ENCODE results near the gene NCOA3. TPM values are rescaled to one million over a fixed set of nuclear protein-coding genes. Genes with fewer than 3 reads are reported as not detected.

NCOA3 gene
- polyA plus RNA-seq, 3 donors, result 13.5 to 21.8 (median 21.3) TPM

- H3K4me1 ChIP-seq (ENCODE audit: control insufficient read depth in 1 of 2, insufficient read depth in 2 of 2, low read length in 2 of 2), result peaks cover 9 to 15% of the 10 kb centered on the region in 2 donors
- peak overlapping the region in 1 of 2 donors; percentile 20 for H3K27ac ChIP-seq (ENCODE audit: low read depth in 1 of 2, low read length in 2 of 2)
- no peaks in the 10 kb centered on the region for H3K9me3 ChIP-seq (replicated peaks in 1 of 2; ENCODE audit: control insufficient read depth in 1 of 2, insufficient read depth in 1 of 2, low read length in 2 of 2)
- peaks cover 100% of the 10 kb centered on the region for H3K79me2 ChIP-seq (ENCODE audit: insufficient read depth, low read length)
- peaks cover 0 to 12% of the 10 kb centered on the region in 2 donors for H3K36me3 ChIP-seq (replicated peaks in 1 of 2; ENCODE audit: control insufficient read depth in 1 of 2, insufficient read depth in 2 of 2, low read length in 2 of 2)
- peaks cover 9 to 11% of the 10 kb centered on the region in 2 donors for H3K36me3 Mint-ChIP-seq
- H3K4me3 Mint-ChIP-seq, result no peak overlapping the region
- H4K20me1 ChIP-seq (ENCODE audit: insufficient read depth, low read length), result peaks cover 100% of the 10 kb centered on the region
- H2AFZ ChIP-seq (ENCODE audit: insufficient read depth, low read depth, low read length, poor library complexity, severe bottlenecking), result no peak overlapping the region
- H3K9me3 Mint-ChIP-seq, result no peaks in the 10 kb centered on the region
- no peak for DNase-seq
- H3K4me1 Mint-ChIP-seq, result peaks cover 41% of the 10 kb centered on the region
- H3K9ac ChIP-seq (ENCODE audit: insufficient read depth, low read length, poor library complexity, severe bottlenecking), result no peak overlapping the region
- no peak overlapping the region for H3K27ac Mint-ChIP-seq
- peaks cover 0 to 1% (median 0%) of the 10 kb centered on the region in 3 donors for H3K27me3 Mint-ChIP-seq (ENCODE audit: low read depth in 3 of 3)
- H3K4me3 ChIP-seq (replicated peaks in 1 of 3; ENCODE audit: low read depth in 2 of 3, low read length in 3 of 3), result no peak overlapping the region
- TF ChIP-seq CTCF (IDR thresholded peaks at IDR 0.05), result no peak
- H3K4me2 ChIP-seq (replicated peaks; ENCODE audit: extremely low read depth, low read length, poor library complexity, severe bottlenecking), result no peak overlapping the region
- H3K27me3 ChIP-seq (ENCODE audit: control insufficient read depth in 2 of 2, insufficient read depth in 2 of 2, low read length in 2 of 2), result no peaks in the 10 kb centered on the region
- intact Hi-C loops (cut with micrococcal nuclease), result no loop called here
Observed at GRCh38 chr20:47508278-47508677, 6.6 kb downstream of the NCOA3 start.

GRCh38 chr20:47509104-47509661 is 7.5 kb downstream of the NCOA3 start:
- no peak overlapping the region for H2AFZ ChIP-seq (ENCODE audit: insufficient read depth, low read depth, low read length, poor library complexity, severe bottlenecking)
- Mint-ChIP-seq H3K4me3 (no peak overlapping the region), H3K36me3 (peaks cover 9 to 10% of the 10 kb centered on the region in 2 donors), H3K9me3 (no peaks in the 10 kb centered on the region), H3K27me3 (ENCODE audit: low read depth in 3 of 3) (peaks cover 0 to 1% (median 0%) of the 10 kb centered on the region in 3 donors), H3K27ac (peak overlapping the region in 2 of 7 donors; percentile 29 to 30), H3K4me1 (peaks cover 34% of the 10 kb centered on the region)
- WGBS (ENCODE audit: insufficient coverage), result 97% methylated on average over 4 of the region's 6 CpGs
- H3K9ac ChIP-seq (ENCODE audit: insufficient read depth, low read length, poor library complexity, severe bottlenecking), result no peak overlapping the region
- no peak for DNase-seq
- no peak overlapping the region for H3K4me3 ChIP-seq (replicated peaks in 1 of 3; ENCODE audit: low read depth in 2 of 3, low read length in 3 of 3)
- H3K9me3 ChIP-seq (replicated peaks in 1 of 2; ENCODE audit: control insufficient read depth in 1 of 2, insufficient read depth in 1 of 2, low read length in 2 of 2), result no peaks in the 10 kb centered on the region
- intact Hi-C loops (cut with micrococcal nuclease), result no loop called here
- H3K4me2 ChIP-seq (replicated peaks; ENCODE audit: extremely low read depth, low read length, poor library complexity, severe bottlenecking), result no peak overlapping the region
- H3K27me3 ChIP-seq (ENCODE audit: control insufficient read depth in 2 of 2, insufficient read depth in 2 of 2, low read length in 2 of 2), result no peaks in the 10 kb centered on the region
- H4K20me1 ChIP-seq (ENCODE audit: insufficient read depth, low read length), result peaks cover 100% of the 10 kb centered on the region
- no peak for TF ChIP-seq CTCF (IDR thresholded peaks at IDR 0.05)
- peak overlapping the region in 1 of 2 donors; percentile 20 for H3K27ac ChIP-seq (ENCODE audit: low read depth in 1 of 2, low read length in 2 of 2)
- H3K79me2 ChIP-seq (ENCODE audit: insufficient read depth, low read length), result peaks cover 100% of the 10 kb centered on the region
- peaks cover 0 to 12% of the 10 kb centered on the region in 2 donors for H3K36me3 ChIP-seq (replicated peaks in 1 of 2; ENCODE audit: control insufficient read depth in 1 of 2, insufficient read depth in 2 of 2, low read length in 2 of 2)
- peaks cover 0 to 6% of the 10 kb centered on the region in 2 donors for H3K4me1 ChIP-seq (ENCODE audit: control insufficient read depth in 1 of 2, insufficient read depth in 2 of 2, low read length in 2 of 2)

Data from CD14-positive monocyte (primary cell).